Right lobe of liver (tissue), 4 donors: ENCODE results near the gene PDK2.

ENCODE experiments used
- POLR2A ChIP-seq: fragments of 450-650 bp; IDR thresholded peaks from one replicate; pipeline ENCODE4 v1.6.1; 2017; ENCODE audit warnings: antibody characterized with exemption, mild to moderate bottlenecking
- TF ChIP-seq, protein P1 (sequence below), 4 donors: fragments of 200-600 bp in 3 of 4; fragments of 450-650 bp in 1 of 4; IDR thresholded peaks; one replicate each; pipeline versions ENCODE4 v1.5.1 to v1.8.0; 2016 to 2022; ENCODE audit warnings: antibody characterized with exemption in 4 of 4, mild to moderate bottlenecking in 2 of 4
- donor health status: DM: no; HTN: no; CAD: no.
- donor health status: DM: no; HTN: no; CAD: no.
- donor health status: DM: no; HTN: yes; CAD: no.

DNA sequence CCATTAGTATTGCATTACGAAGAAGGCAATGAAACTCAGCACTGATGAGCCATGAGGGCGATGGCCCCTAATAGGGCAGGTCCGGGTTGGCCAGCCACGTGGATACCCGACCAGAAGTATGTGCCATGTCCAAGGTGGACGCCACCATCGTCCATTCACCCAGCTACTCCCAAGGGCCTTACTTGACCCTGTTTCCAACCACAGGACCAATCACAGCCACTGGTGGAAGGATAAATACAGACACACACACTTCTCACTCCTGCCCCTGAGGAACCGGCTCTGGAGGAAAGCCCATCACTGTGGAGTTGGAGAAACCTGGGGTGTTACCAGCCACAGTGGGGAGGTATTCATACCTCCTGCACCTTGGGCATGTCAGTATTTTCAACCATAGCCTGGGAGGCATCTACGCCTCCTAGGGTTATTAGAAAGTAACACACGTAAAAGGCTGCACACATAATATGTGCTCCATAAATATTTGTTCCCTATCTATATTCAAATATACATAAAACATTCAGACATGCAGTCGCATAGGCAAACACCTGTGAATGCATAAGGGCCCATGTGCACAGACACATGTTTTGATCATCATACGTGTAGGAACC is 44.6 kb upstream of the PDK2 start:
- TF ChIP-seq, protein P1, sequence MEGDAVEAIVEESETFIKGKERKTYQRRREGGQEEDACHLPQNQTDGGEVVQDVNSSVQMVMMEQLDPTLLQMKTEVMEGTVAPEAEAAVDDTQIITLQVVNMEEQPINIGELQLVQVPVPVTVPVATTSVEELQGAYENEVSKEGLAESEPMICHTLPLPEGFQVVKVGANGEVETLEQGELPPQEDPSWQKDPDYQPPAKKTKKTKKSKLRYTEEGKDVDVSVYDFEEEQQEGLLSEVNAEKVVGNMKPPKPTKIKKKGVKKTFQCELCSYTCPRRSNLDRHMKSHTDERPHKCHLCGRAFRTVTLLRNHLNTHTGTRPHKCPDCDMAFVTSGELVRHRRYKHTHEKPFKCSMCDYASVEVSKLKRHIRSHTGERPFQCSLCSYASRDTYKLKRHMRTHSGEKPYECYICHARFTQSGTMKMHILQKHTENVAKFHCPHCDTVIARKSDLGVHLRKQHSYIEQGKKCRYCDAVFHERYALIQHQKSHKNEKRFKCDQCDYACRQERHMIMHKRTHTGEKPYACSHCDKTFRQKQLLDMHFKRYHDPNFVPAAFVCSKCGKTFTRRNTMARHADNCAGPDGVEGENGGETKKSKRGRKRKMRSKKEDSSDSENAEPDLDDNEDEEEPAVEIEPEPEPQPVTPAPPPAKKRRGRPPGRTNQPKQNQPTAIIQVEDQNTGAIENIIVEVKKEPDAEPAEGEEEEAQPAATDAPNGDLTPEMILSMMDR (IDR thresholded peaks at IDR 0.05), result no peak
- no peak for TF ChIP-seq POLR2A
